ENCODE measurements around the gene DLL1.

Gene DLL1

GRCh38 chr6:170285482-170285881 is 5.4 kb downstream of the DLL1 start:
- TF ChIP-seq CTCF (IDR thresholded peaks at IDR 0.05; ENCODE audit: extremely low read depth, missing control alignments): no peak
- DNase-seq (ENCODE audit: low spot score): no peak

GRCh38 chr6:170284866-170285469 is 5.9 kb downstream of the DLL1 start:
- no peak for DNase-seq (ENCODE audit: low spot score)
- TF ChIP-seq CTCF (IDR thresholded peaks at IDR 0.05; ENCODE audit: extremely low read depth, missing control alignments): no peak

GRCh38 chr6:170284126-170284773 is 6.6 kb downstream of the DLL1 start:
- no peak for DNase-seq (ENCODE audit: low spot score)
- no peak for TF ChIP-seq CTCF (IDR thresholded peaks at IDR 0.05; ENCODE audit: extremely low read depth, missing control alignments)

- DNase-seq (ENCODE audit: low spot score): no peak
- TF ChIP-seq CTCF (IDR thresholded peaks at IDR 0.05; ENCODE audit: extremely low read depth, missing control alignments): no peak
Observed at GRCh38 chr6:170283212-170284081, 7.4 kb downstream of the DLL1 start.

GRCh38 chr6:170282512-170283158 is 8.2 kb downstream of the DLL1 start:
- TF ChIP-seq CTCF (IDR thresholded peaks at IDR 0.05; ENCODE audit: extremely low read depth, missing control alignments): no peak
- DNase-seq (ENCODE audit: low spot score): no peak

- TF ChIP-seq CTCF (IDR thresholded peaks at IDR 0.05; ENCODE audit: extremely low read depth, missing control alignments): no peak
- DNase-seq (ENCODE audit: low spot score): no peak
Observed at GRCh38 chr6:170281331-170282292, 9.3 kb downstream of the DLL1 start.
